Gastroesophageal sphincter (tissue), 4 donors: ENCODE results near the gene SEMA3C. TPM values are rescaled to one million over a fixed set of nuclear protein-coding genes. Genes with fewer than 3 reads are reported as not detected.

ENCODE experiments used
- ATAC-seq: fragments of 150-250 bp; one replicate; pipeline ENCODE4 v1.9.1; 2016; ENCODE audit warnings: mild to moderate bottlenecking, moderate library complexity
- H3K27ac ChIP-seq, 4 donors: fragments of 200-600 bp; sonication (generic) in 3 of 4; 1 replicate in 3 of 4; 2 replicates in 1 of 4; pipeline ENCODE4 v1.5.1; 2016 to 2019
- H3K27me3 ChIP-seq: fragments of 200-600 bp; sonication (generic); one replicate; pipeline ENCODE4 v1.5.1; 2019
- H3K36me3 ChIP-seq, 2 donors: fragments of 200-600 bp; sonication (generic); one replicate each; pipeline ENCODE4 v1.5.1; 2019; ENCODE audit warnings: control low read depth in 1 of 2
- H3K4me1 ChIP-seq, 3 donors: fragments of 200-600 bp; sonication (generic); 1 replicate in 2 of 3; 2 replicates in 1 of 3; pipeline ENCODE4 v1.5.1; 2016 to 2019; ENCODE audit warnings: control low read depth in 2 of 3
- H3K4me3 ChIP-seq, 2 donors: fragments of 200-600 bp; sonication (generic); one replicate each; pipeline ENCODE4 v1.5.1; 2019; ENCODE audit warnings: mild to moderate bottlenecking in 1 of 2, moderate library complexity in 1 of 2
- H3K9me3 ChIP-seq, 3 donors: fragments of 200-600 bp; sonication (generic); one replicate each; pipeline ENCODE4 v1.5.1; 2017 to 2019; ENCODE audit warnings: control low read depth in 2 of 3
- CTCF ChIP-seq, 4 experiments: fragments of 200-600 bp in 2 of 4; fragments of 450-650 bp in 2 of 4; sonication (generic) in 1 of 4; IDR thresholded peaks; one replicate each; pipeline ENCODE4 v1.5.1; 2017 to 2019; ENCODE audit warnings: antibody characterized with exemption in 4 of 4, mild to moderate bottlenecking in 2 of 4, moderate library complexity in 2 of 4
- EP300 ChIP-seq: sonication (generic); formaldehyde crosslinking; IDR thresholded peaks from one replicate; pipeline ENCODE4 v1.6.1; 2017; ENCODE audit warnings: antibody characterized with exemption, mild to moderate bottlenecking
- POLR2A ChIP-seq, 2 donors: fragments of 450-650 bp; IDR thresholded peaks; one replicate each; pipeline ENCODE4 v1.6.1; 2017; ENCODE audit warnings: antibody characterized with exemption in 2 of 2, mild to moderate bottlenecking in 2 of 2, moderate library complexity in 1 of 2
- POLR2AphosphoS5 ChIP-seq: sonication (generic); formaldehyde crosslinking; IDR thresholded peaks from one replicate; pipeline ENCODE4 v1.6.1; 2017; ENCODE audit warnings: antibody characterized with exemption
- WGBS, 2 donors: methylation state at CpG; one replicate each; pipeline ENCODE4 v1.1.5; 2018; ENCODE audit warnings: low coverage in 1 of 2; 5-methylcytosine and 5-hydroxymethylcytosine counted together
- total RNA-seq, 4 donors: library from RNA; depleted of rRNA; stranded (reverse); fragments of >200 nt; gene quantifications; one replicate each; pipeline ENCODE4 v1.1.0, GENCODE V29; 2016

SEMA3C gene
- total RNA-seq, 4 donors from 2014 or later = 115 to 189 (median 160) TPM

- no peak for TF ChIP-seq POLR2A (IDR thresholded peaks at IDR 0.05)
- no peak for TF ChIP-seq CTCF (IDR thresholded peaks at IDR 0.05)
- no peak for TF ChIP-seq POLR2AphosphoS5
- no peak for TF ChIP-seq EP300
- Histone ChIP-seq H3K27ac (no peak overlapping the region), H3K9me3 (no peaks in the 10 kb centered on the region), H3K36me3 (no peaks in the 10 kb centered on the region), H3K4me1 (peaks cover 0 to 9% (median 0%) of the 10 kb centered on the region in 3 donors), H3K4me3 (no peak overlapping the region), H3K27me3 (no peaks in the 10 kb centered on the region)
- ATAC-seq = no peak
Observed at GRCh38 chr7:80819503-80819902, 99.3 kb downstream of the SEMA3C start.

GRCh38 chr7:80818181-80818580 lies 100.7 kb downstream of the SEMA3C start:
- H3K27me3 ChIP-seq = no peaks in the 10 kb centered on the region
- H3K27ac ChIP-seq = no peak overlapping the region
- no peak for TF ChIP-seq POLR2A (IDR thresholded peaks at IDR 0.05)
- TF ChIP-seq POLR2AphosphoS5 = no peak
- no peak for TF ChIP-seq EP300
- no peak for TF ChIP-seq CTCF (IDR thresholded peaks at IDR 0.05)
- H3K4me3 ChIP-seq = no peak overlapping the region
- no peaks in the 10 kb centered on the region for H3K9me3 ChIP-seq
- no peaks in the 10 kb centered on the region for H3K36me3 ChIP-seq
- 67 to 84% methylated on average over 3 to 5 of the region's 5 CpGs for WGBS, 2 donors
- no peak for ATAC-seq
- H3K4me1 ChIP-seq = no peaks in the 10 kb centered on the region

GRCh38 chr7:80816806-80817205 lies 102.0 kb downstream of the SEMA3C start:
- H3K4me3 ChIP-seq = no peak overlapping the region
- TF ChIP-seq EP300 (no peak), CTCF (IDR thresholded peaks at IDR 0.05) (no peak), POLR2A (IDR thresholded peaks at IDR 0.05) (no peak), POLR2AphosphoS5 (no peak)
- ATAC-seq = no peak

GRCh38 chr7:80815733-80816132 lies 103.1 kb downstream of the SEMA3C start:
- no peak overlapping the region for H3K27ac ChIP-seq
- WGBS, 2 donors = 100% methylated on average over 1 of the region's 1 CpG
- no peaks in the 10 kb centered on the region for H3K9me3 ChIP-seq
- no peaks in the 10 kb centered on the region for H3K4me1 ChIP-seq
- ATAC-seq = peak; percentile 63
- no peaks in the 10 kb centered on the region for H3K36me3 ChIP-seq
- no peak overlapping the region for H3K4me3 ChIP-seq
- no peaks in the 10 kb centered on the region for H3K27me3 ChIP-seq
- TF ChIP-seq POLR2A (IDR thresholded peaks at IDR 0.05) (no peak), POLR2AphosphoS5 (no peak), EP300 (no peak), CTCF (IDR thresholded peaks at IDR 0.05) (no peak)

More at GRCh38 chr7:80816806-80817205, 102.0 kb downstream of the SEMA3C start:
- WGBS, 2 donors = 39 to 51% methylated on average over 2 of the region's 2 CpGs
- Histone ChIP-seq H3K27me3 (no peaks in the 10 kb centered on the region), H3K4me1 (no peaks in the 10 kb centered on the region), H3K27ac (no peak overlapping the region), H3K9me3 (no peaks in the 10 kb centered on the region), H3K36me3 (no peaks in the 10 kb centered on the region)

GRCh38 chr7:80809545-80809944 lies 109.3 kb downstream of the SEMA3C start:
- no peak overlapping the region for H3K4me3 ChIP-seq
- TF ChIP-seq CTCF (IDR thresholded peaks at IDR 0.05) (no peak), POLR2A (IDR thresholded peaks at IDR 0.05) (no peak), POLR2AphosphoS5 (no peak), EP300 (no peak)
- H3K4me1 ChIP-seq = peaks cover 0 to 19% (median 4%) of the 10 kb centered on the region in 3 donors
- no peaks in the 10 kb centered on the region for H3K27me3 ChIP-seq
- H3K36me3 ChIP-seq = peaks cover 0 to 3% of the 10 kb centered on the region in 2 donors
- H3K27ac ChIP-seq = no peak overlapping the region
- H3K9me3 ChIP-seq = no peaks in the 10 kb centered on the region
- WGBS, 2 donors = 100% methylated on average over 1 of the region's 1 CpG
- ATAC-seq = no peak
